ENCODE results near the gene APPL1.

The APPL1 gene, protein sequence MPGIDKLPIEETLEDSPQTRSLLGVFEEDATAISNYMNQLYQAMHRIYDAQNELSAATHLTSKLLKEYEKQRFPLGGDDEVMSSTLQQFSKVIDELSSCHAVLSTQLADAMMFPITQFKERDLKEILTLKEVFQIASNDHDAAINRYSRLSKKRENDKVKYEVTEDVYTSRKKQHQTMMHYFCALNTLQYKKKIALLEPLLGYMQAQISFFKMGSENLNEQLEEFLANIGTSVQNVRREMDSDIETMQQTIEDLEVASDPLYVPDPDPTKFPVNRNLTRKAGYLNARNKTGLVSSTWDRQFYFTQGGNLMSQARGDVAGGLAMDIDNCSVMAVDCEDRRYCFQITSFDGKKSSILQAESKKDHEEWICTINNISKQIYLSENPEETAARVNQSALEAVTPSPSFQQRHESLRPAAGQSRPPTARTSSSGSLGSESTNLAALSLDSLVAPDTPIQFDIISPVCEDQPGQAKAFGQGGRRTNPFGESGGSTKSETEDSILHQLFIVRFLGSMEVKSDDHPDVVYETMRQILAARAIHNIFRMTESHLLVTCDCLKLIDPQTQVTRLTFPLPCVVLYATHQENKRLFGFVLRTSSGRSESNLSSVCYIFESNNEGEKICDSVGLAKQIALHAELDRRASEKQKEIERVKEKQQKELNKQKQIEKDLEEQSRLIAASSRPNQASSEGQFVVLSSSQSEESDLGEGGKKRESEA

GRCh38 chr3:57227204-57227929 is at the start of gene APPL1:
Gene APPL1, plus strand, starts transcription at chr3:57227729. Its CDS starts 155 bp downstream, at chr3:57227884.
- peak; percentile 87 to 92 for DNase-seq

- DNase-seq, result peak; percentile 15 to 21
Measured at GRCh38 chr3:57179580-57180410, 47.7 kb upstream of the APPL1 start.

DNA sequence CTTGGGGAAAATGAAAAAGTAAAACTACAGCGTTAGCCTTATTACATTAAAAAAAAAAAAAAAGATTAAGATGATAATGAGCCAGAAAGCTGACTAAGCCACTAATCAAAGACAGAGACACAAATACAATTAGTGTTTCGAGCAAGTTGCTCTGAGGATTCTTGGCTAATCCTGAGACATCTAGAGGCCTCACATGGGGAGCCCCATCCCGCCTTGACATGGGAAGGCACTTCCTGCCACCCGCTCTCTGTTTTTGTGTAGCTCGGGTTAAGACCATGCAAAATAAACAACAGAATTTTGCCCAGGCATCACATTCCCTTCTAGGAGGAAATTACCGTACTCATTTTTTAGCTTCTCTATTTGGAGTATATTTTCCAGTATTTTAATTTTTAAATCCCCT is 43.0 kb upstream of the APPL1 start:
- no peak for DNase-seq

DNA sequence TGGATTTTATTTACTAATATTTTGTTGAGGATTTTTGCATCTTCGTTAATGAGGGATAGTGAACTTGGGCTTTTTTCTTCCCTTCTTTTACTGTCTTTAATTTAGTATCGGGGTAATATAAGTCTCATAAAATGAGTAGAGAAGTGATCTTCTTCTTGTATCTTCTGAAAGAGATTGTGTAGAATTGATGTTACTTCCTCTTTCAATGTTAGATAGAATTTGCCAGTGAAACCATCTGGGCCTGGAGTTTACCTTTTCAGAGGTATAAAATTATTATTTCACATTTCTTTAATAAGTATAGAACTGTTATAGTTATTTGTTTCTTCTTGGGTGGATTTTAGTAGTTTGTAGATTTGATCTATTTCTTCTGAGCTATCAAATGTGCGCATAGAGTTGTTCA is 35.5 kb upstream of the APPL1 start:
- DNase-seq, result no peak

GRCh38 chr3:57194641-57195040 is 32.9 kb upstream of the APPL1 start:
- DNase-seq, result no peak

GRCh38 chr3:57199895-57200297 is 27.6 kb upstream of the APPL1 start, which contains the start of gene HESX1:
Gene HESX1, minus strand, starts transcription at chr3:57199978. Its CDS starts 60 bp downstream, at chr3:57199918.
- no peak for DNase-seq

DNA sequence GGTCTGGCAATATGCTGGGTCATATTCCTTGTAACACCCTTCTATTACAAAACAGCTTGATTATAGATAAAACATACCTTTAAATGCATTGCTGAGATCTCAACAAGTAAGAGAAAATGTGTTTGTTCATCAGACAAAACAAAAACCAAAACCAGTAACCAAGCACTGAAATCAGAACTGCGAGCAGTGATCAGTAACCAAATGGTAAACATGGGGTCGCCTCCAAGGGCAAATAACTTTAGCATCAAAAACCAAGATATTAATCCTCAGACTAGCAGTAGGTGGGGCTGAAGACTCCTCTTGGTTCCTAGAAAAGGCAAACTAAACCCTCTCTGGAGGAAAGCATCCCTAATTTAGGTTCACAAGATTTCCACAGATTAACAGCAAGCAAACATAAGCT is 21.1 kb upstream of the APPL1 start:
- DNase-seq, result no peak

DNA sequence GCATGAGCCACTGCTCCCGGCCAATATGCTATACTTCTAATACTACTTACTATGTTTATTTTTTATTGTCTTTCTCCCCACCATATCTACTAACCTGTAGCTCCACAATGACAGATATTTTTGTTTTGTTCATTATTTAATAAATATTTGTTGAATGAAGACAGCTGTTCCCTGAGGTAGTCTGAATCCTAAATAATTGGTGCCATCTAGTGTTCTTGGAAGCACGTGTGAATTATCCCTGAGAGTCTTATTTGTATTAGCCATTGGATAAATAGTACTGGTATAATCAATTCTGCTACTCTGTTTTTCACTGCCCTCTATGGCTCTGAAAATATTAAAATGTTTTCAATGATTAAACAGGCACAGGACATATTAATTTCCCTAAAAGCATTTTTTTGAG is 5.6 kb upstream of the APPL1 start:
- no peak for DNase-seq

GRCh38 chr3:57224856-57225255 is 2.7 kb upstream of the APPL1 start:
- DNase-seq, result no peak

- no peak for DNase-seq
Measured at GRCh38 chr3:57226176-57226575, 1.4 kb upstream of the APPL1 start.

- DNase-seq, result peak in 1 of 2 experiments; percentile 63
Measured at GRCh38 chr3:57227930-57228751, 612 bp downstream of the APPL1 start.

DNA sequence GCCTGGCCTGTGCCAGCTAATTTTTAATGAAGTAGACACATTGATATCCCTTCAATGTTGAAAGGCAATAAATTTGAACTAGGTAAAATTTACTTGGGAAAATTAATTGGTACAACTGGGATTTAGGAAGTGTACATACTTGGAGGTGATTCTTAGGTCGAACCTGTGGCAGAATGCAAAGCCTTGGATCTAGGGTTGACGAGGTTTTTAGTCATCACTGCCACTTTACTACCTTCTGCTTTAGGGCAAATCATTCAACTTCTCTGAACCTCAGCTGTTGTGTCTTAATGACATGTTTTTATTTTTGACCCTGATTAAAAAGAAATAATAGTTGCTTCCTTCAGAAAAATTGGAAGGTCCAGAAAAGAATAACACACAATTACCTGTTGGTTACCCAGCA is 2.5 kb downstream of the APPL1 start:
- no peak for DNase-seq

GRCh38 chr3:57233799-57234198 is 6.3 kb downstream of the APPL1 start:
- DNase-seq, result no peak

- DNase-seq, result no peak
Measured at GRCh38 chr3:57234613-57235575, 7.4 kb downstream of the APPL1 start.

GRCh38 chr3:57244946-57245345 is 17.4 kb downstream of the APPL1 start:
- no peak for DNase-seq

DNA sequence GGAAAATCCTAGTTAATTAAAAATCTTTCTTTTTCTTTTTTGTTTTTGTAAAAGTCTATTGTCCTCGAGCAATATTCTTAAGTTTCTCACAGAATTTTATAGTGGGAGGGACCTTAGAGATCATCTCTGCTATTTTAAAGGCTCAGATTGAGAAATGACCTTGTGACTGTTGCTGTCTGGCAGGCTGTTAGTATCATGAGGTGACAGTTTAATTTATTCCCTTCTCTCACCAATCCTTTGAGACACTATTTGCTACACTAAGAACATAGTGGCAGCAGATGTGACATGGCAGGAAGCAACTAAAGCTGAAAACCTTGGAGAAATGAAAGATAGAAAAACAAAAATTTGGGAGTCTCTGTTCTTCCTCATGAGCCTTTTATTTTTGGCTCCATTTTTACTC is 24.9 kb downstream of the APPL1 start:
- no peak for DNase-seq

DNA sequence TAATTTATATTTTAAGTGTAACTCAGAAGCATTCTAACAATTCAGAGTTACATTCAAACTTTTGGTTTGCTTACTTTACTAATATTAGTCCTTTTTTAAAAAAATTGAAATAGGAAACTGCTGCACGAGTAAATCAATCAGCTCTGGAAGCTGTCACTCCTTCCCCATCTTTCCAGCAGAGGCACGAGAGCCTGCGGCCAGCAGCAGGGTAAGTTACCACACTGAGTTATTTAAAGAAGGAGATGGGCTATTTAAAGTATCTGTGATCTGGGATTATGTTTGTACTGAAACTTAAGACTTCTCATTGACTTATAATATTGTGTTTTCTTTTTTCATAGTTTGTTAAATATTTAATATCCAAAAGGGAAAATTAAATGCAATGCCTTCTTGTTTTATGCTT is 29.3 kb downstream of the APPL1 start:
- DNase-seq, result no peak

GRCh38 chr3:57257678-57258077 is 30.1 kb downstream of the APPL1 start:
- DNase-seq, result no peak

DNA sequence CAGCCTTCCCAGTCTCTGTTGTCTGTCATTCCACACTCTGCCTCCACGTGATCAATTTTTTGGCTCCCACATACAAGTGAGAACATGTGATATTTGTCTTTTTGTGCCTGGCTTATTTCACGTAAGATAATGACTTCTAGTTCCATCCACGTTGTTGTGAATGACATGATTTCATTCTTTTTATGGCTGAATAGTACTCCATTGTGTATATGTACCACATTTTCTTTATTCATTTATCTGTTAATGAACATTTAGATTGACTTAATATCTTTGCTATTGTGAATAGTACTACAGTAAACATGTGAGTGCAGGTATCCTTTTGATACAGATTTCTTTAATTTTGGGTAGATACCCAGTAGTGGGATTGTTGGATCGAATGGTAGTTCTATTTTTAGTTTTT is 33.6 kb downstream of the APPL1 start:
- no peak for DNase-seq

GRCh38 chr3:57261929-57262328 is 34.4 kb downstream of the APPL1 start:
- DNase-seq, result no peak
